SK-N-MC (cell line): ENCODE results near the gene CCDC34.

Experiments
- EZH2 ChIP-seq: fragments of 200-600 bp; sonication (generic); IDR thresholded peaks from one replicate; pipeline ENCODE4 v1.6.1; 2017; ENCODE audit warnings: antibody characterized with exemption
- FOXP2 ChIP-seq: optimal IDR thresholded peaks from 2 replicates; pipeline ENCODE3; 2011; ENCODE audit warnings: mild to moderate bottlenecking, moderate library complexity; ENCODE audit not compliant: insufficient read depth; ENCODE audit errors: extremely low read length, control extremely low read depth
- POLR2AphosphoS5 ChIP-seq: IDR thresholded peaks from 2 replicates; pipeline ENCODE4 v1.6.1; 2012; ENCODE audit warnings: mild to moderate bottlenecking, low read depth, low read length, borderline replicate concordance

GRCh38 chr11:27387362-27387761 lies 24.3 kb upstream of the CCDC34 start:
- TF ChIP-seq EZH2: no peak
- TF ChIP-seq POLR2AphosphoS5: no peak
- no peak for TF ChIP-seq FOXP2
